ENCODE data around the gene INPP5F. TPM values are rescaled to one million over a fixed set of nuclear protein-coding genes. Genes with fewer than 3 reads are reported as not detected.
"Not testable (repeated sequence)": the region's sequence is repeated elsewhere in the genome, so short reads cannot be mapped to it uniquely, and the experiment has no call there.

The INPP5F gene
- polyA plus RNA-seq, 4 donors, result 49.2 to 59.1 (median 58.1) TPM

DNA sequence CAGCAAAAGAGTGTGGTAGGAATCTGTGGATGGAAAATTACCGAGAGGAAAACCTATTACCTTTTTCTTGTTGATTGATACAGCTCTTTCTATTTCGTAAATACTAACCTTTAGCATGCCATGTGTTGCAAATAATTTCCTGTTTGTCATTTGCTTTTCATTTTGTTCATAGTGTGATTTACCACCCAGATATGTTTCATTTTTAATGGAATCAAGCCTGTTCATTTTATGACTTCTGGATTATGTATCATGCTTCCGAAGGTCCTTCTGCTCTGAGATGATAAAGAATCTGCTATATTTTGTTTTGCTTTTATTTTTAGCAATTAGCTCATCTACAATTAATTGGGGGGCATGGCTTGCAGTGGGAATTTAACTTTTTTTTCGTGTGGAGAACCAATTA is 46.5 kb downstream of the INPP5F start:
- DNase-seq (ENCODE audit: low read depth in 4 of 4, low spot score in 3 of 4), result no peak

DNA sequence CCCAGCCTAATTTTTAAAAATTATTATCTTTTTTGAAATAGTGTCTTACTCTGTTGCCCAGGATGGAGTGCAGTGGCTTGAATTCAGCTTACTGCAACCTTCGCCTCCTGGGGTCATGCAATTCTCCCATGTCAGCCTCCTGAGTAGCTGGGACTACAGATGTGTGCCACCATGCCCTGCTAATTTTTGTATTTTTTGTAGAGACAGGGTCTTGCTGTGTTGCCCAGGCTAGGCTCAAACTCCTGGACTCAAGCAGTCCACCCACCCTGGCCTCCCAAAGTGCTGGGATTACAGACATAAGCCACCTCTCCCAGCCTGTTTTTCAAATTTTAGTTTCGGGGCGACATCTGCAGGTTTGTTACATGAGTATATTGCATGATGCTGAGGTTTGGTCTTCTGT is 47.2 kb downstream of the INPP5F start:
- not testable (repeated sequence) for DNase-seq (ENCODE audit: low read depth in 4 of 4, low spot score in 3 of 4)

DNA sequence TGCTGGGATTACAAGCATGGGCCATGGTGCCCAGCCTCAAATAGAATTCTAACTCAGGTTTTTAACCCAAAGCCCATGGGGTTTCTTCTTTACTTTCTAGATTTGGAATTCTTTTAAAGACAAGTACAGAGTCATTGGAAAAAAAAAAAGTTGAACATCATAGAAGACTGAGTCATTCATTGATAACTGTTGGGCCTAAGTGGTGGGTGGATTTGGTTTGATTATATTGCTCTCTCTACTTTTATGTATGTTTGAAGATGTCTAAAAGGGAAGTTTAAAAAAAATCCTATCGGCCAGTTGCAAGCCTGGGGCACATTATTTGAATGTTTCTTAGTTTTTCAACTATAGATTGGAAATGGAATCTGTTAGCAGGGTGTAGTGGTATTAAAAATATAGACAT is 49.7 kb downstream of the INPP5F start:
- no peak for DNase-seq (ENCODE audit: low read depth in 4 of 4, low spot score in 3 of 4)

GRCh38 chr10:119776536-119776935 is 50.7 kb downstream of the INPP5F start:
- no peak for DNase-seq (ENCODE audit: low read depth in 4 of 4, low spot score in 3 of 4)

GRCh38 chr10:119777686-119778085 is 51.8 kb downstream of the INPP5F start:
- no peak for DNase-seq (ENCODE audit: low read depth in 4 of 4, low spot score in 3 of 4)

GRCh38 chr10:119778776-119779445 is 53.1 kb downstream of the INPP5F start:
- no peak for DNase-seq (ENCODE audit: low read depth in 4 of 4, low spot score in 3 of 4)

- DNase-seq (ENCODE audit: low read depth in 4 of 4, low spot score in 3 of 4), result no peak
Observed at GRCh38 chr10:119780879-119781480, 55.1 kb downstream of the INPP5F start.

DNA sequence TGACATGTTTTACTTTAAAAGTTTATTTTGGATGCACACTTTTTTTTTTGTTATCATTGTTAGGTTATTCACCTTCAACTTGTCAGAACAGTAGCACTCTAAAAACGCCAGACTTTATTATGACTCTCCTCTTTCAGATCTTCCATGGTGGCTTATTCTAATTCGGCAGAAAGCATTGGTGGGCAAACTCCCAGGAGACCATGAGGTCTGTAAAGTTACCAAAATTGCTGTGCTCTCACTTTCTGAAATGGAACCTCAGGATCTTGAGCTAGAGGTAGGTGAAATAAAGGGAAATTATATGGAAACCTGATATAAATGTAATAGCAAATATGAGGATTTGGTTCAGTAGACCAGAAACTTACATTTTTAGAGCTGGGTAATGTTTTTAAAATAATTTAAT is 55.6 kb downstream of the INPP5F start:
- DNase-seq (ENCODE audit: low read depth in 4 of 4, low spot score in 3 of 4), result no peak

- DNase-seq (ENCODE audit: low read depth in 4 of 4, low spot score in 3 of 4), result no peak
Observed at GRCh38 chr10:119782981-119783664, 57.3 kb downstream of the INPP5F start.

DNA sequence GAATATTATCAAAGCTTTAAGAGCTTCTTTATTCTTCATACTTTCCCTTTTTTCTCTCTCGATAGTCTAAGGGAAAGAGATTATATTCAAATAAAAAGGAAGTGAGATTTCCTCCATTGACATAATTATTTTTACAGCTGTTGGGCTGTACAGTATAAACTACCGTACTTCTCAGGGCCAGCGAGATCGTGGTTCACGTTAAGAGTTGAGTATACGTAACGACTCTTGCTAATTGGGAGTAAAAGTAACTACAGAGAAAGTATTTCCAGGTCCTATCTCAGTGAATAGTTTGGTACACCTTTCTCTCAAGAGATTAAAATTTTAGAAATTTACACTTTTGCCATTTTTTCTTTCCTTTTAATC is 57.8 kb downstream of the INPP5F start:
- DNase-seq (ENCODE audit: low read depth in 4 of 4, low spot score in 3 of 4), result no peak

DNA sequence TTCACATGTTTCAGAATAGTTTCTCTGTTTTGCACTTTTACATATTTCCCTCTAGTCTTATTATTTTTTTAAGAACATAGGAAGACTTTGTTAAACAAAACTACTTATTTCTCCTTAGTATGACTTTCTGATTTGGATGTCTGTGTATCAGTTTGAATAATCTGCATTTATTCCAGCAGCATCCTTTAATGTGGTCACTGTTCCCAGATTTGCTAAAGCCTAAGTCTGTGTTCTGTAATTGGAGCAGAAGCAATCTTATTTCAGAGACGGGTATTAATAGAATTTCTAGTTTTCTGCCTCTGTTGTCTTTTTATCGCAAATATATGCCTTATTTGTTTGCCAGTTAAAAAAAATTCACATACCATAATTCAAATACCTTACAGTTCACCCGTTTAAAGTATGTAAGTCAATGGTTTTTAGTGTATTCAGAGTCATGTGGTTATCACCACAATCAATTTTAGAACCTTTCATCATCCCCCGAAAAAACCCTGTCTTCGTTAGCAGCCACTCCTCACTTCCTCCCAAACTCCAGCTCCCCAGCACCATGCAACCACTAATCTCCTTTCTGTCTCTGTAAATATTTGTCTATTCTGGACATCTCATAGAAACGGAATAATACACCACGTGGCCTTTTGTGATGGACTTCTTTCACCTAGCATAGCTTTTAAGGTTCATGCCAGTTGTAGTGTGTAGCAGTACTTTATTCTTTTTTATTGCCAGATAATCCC is 58.7 kb downstream of the INPP5F start:
- DNase-seq (ENCODE audit: low read depth in 4 of 4, low spot score in 3 of 4), result no peak

DNA sequence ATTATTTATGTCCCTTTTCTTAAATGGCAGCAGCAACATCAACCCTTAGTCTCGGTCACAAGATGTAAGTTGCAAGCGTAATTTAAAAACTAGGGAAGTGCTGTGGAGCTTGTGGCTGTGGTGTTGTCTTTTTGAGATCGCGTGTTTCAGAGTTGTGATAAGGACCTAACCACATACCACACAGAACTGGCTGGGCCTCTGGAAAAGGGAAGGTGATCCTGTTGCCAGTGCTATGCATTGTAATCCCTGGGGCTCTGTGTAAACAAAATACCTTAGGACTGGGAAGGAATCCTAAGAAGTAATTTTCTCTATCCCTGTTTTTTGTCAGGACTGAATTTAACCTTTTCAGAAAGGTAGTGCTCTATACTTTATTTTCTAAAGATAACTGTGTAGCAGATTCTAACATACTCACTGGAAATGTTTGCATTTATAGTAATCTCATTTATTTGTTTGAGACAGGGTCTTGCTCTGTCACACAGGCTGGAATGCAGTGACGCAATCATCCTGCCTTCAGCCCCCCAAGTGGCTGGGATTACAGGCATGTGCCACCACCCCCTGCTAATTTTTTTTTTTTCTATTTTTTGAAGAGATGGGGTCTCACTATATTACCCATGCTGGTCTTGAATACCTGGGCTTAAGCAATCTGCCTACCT is 60.4 kb downstream of the INPP5F start:
- peak in 3 of 4 donors; percentile 3 to 34 (median 14) for DNase-seq (ENCODE audit: low read depth in 4 of 4, low spot score in 3 of 4)

DNA sequence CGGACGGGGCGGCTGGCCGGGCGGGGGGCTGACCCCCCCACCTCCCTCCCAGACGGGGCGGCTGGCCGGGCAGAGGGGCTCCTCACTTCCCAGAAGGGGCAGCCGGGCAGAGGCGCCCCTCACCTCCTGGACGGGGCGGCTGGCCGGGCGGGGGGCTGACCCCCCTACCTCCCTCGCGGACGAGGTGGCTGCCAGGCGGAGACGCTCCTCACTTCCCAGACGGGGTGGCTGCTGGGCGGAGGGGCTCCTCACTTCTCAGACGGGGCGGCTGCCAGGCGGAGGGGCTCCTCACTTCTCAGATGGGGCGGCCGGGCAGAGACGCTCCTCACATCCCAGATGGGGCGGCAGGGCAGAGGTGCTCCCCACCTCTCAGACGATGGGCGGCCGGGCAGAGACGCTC is 69.3 kb downstream of the INPP5F start:
- not testable (repeated sequence) for DNase-seq (ENCODE audit: low read depth in 4 of 4, low spot score in 3 of 4)

DNA sequence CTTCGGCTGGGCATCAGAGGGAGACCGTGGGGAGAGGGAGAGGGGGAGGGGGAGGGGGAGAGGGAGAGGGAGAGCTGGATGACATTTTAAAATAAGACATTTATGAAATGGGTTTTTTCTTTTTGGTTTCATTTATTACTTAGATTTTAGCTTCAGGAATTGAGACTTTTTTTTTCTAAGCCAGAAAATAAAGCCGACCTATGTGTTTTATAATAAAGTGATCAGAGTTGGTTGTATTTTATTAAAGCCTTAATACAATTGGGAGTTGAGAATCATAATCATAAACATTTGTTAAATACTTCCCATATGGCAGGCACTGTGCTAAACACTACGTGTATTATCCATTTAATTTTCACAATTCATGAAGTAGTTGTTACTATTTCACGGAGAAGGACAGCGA is 70.2 kb downstream of the INPP5F start:
- no peak for DNase-seq (ENCODE audit: low read depth in 4 of 4, low spot score in 3 of 4)

- DNase-seq (ENCODE audit: low read depth in 4 of 4, low spot score in 3 of 4), result no peak
Observed at GRCh38 chr10:119801176-119801575, 75.3 kb downstream of the INPP5F start.

DNA sequence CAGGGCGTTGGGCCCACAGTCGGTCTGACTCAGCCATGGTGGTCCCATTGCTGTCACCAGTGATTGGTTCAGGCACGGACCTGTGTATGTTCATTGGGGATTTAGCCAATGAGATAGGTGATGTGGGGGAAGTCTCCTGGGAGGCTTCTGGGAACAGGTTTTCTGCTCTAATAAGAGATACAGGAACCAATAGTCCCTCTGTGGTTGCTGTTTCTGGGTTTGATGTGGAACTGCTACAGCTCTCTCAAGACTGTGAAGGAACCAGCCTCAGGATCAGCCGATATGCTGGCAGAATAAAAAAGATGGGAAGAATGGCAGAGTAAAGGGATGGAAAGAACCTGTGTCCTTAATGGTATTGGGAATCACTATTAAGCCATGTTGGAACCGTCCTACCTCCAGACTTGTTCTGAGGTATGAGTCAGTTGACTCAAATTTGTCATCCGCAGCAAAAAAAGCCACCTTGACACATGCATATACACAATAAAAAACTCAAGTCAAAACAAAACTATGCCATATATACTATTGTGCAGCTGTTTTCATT is 76.2 kb downstream of the INPP5F start:
- no peak for DNase-seq (ENCODE audit: low read depth in 4 of 4, low spot score in 3 of 4)

GRCh38 chr10:119803264-119803663 is 77.4 kb downstream of the INPP5F start:
- DNase-seq (ENCODE audit: low read depth in 4 of 4, low spot score in 3 of 4), result no peak

GRCh38 chr10:119805702-119806230 is 79.9 kb downstream of the INPP5F start:
- DNase-seq (ENCODE audit: low read depth in 4 of 4, low spot score in 3 of 4), result no peak

DNA sequence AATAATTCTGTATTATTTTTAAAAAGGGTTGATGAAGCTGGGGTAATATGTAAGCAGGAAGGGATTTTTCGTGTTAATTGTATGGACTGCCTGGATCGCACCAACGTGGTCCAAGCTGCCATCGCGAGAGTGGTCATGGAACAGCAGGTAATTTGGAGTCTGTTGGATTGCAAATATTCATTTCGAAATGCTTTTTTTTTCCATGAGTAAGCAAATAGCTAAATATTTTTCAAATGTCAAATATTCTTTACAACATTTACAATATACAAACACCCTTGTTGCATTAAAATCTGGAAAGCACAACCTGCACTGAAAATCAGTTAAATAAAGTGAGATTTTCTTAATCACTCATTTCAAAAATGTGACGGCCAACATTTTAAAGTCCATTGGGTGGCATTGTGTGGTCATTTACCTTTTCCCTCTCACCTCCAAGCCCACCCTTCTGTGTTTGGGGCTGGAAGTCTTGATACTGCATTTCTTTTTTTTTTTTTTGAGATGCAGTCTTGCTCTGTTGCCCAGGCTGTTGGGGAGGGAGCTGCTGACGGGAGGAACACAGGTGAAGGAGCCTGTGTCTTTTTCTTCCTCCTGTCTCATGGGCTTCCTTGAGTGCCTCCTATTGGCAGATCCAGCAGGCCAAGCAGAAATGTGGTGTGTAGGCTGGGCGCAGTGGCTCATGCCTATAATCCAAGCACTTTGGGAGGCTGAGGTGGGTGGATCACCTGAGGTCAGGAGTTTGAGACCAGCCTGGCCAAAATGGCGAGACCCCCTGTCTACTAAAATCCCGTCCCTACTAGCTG is 80.7 kb downstream of the INPP5F start:
- no peak for DNase-seq (ENCODE audit: low read depth in 4 of 4, low spot score in 3 of 4)
